ENCODE data around the gene DDX51.

The DDX51 gene

DNA sequence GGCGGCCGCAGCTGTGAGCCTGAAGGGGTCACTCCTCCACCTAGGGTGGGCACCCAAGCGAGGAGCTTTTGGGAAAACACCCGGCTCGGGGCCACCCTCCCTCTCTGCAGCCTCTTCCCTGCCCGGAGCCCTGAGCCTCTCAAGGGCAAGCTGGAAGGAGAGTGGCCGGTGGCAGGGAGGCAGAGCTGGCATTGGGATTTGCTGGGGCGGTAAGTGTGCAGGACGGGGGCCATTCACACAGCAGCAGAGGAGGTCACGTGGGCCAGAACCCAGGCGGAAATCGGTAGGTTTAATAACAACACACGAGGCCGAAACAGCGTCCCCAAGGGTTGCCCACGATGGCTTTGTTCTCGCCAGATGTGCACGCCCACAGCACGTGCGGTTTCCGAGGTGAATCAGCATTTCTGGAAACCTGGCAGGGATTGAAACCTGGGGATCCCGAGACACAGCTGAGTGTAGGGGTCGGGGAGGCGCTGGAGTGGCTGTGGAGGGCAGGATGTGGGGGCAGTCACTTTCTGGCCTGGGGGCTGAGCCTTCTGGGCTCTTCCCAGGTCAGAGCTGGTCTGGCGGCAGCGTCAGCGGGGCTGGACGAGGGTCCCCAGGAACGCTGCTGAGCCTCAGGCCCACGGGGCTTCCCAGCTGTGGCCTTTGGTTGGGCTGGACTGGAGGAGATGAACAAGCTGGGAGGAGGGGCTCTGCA is 23.6 kb upstream of the DDX51 start:
- DNase-seq (ENCODE audit: low read depth, low spot score), result no peak

- DNase-seq (ENCODE audit: low read depth, low spot score), result no peak
Observed at GRCh38 chr12:132166801-132167591, 22.9 kb upstream of the DDX51 start.

DNA sequence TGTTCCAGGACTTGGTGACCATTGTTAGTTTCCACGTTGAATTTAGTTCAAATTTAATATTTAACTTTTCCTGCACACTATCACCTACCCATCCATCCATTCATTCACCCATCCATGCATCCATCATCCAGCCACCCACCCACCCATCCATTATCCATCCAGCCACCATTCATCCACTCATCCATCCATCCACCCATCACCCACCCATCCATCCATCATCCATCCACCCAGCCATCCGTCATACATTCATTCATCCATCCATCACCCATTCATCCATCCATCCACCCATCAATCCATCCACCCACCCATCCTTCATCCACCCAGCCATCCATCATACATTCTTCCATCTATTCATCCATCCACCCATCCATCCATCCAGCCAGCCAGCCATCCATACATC is 22.0 kb upstream of the DDX51 start:
- DNase-seq (ENCODE audit: low read depth, low spot score), result no peak

DNA sequence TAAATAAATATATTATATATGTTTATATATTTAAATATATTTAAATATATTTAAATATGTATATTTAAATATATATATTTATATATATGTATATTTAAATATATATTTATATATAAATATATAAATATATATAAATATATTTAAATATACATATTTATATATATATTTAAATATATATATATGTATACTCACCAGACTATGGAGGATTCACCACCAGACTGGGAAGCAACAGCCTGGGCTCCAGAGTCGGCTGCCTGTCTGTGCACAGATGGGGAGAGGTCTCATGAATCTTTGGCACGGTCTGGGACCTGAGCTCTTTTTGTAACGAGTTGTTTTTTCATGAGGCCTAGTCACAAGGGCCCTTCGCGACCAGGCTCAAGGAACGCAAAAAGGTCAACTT is 21.5 kb upstream of the DDX51 start:
- no peak for DNase-seq (ENCODE audit: low read depth, low spot score)

DNA sequence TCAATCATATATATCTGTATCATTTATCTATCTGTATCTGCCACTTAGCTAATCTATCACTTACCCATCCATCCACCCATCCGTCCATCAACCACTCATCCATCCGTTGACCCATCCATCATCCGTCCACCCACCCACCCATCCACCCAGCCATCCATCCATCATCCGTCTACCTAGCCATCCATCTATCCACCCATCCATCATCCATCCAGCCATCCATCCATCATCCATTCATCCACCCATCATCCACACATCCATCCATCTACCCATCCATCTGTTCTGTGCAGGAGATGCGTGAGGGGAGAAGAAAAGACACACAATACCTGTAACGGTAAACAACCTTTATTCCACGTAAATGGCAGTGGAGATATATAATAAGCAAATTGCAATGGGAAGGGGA is 20.3 kb upstream of the DDX51 start:
- no peak for DNase-seq (ENCODE audit: low read depth, low spot score)

- no peak for DNase-seq (ENCODE audit: low read depth, low spot score)
Observed at GRCh38 chr12:132163911-132164288, 19.8 kb upstream of the DDX51 start.

- DNase-seq (ENCODE audit: low read depth, low spot score), result no peak
Observed at GRCh38 chr12:132163041-132163910, 19.2 kb upstream of the DDX51 start.

GRCh38 chr12:132162508-132163031 is 18.5 kb upstream of the DDX51 start:
- DNase-seq (ENCODE audit: low read depth, low spot score), result no peak

DNA sequence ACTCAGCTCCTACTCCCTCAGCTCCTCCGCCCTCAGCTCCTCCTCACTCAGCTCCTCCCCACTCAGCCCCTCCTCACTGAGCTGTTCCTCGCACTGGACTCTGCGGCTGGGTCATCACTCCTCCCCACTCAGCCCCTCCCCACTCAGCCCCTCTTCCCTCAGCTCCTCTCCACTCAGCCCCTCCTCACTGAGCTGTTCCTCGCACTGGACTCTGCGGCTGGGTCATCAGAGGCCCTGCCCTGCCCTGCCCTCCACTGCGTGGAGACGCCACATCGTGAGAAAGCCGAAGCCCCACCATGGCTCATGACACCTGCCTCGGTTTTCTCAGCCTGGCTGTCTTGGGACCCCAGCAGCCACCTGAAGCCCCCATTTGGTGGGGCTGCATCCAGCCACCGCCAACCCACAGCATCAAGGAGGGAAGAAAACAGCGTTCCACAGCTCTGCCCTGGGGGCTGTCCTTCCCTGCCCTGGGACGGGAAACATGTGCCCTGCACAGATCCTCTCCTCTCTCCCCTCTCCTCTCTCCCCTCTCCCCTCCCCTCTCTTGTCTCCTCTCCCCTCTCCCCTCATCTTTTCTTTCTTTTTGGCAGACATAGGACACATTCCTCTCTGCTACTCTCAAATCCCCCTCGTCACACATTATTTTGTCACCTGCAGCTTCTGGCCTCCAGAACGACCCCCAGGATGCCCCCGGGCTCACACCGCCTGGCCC is 17.8 kb upstream of the DDX51 start:
- DNase-seq (ENCODE audit: low read depth, low spot score), result no peak

- no peak for DNase-seq (ENCODE audit: low read depth, low spot score)
Observed at GRCh38 chr12:132161036-132161781, 17.1 kb upstream of the DDX51 start.

GRCh38 chr12:132160601-132161035 is 16.5 kb upstream of the DDX51 start:
- DNase-seq (ENCODE audit: low read depth, low spot score), result no peak

- DNase-seq (ENCODE audit: low read depth, low spot score), result no peak
Observed at GRCh38 chr12:132160016-132160415, 15.9 kb upstream of the DDX51 start.

GRCh38 chr12:132159555-132160003 is 15.5 kb upstream of the DDX51 start:
- DNase-seq (ENCODE audit: low read depth, low spot score), result no peak

GRCh38 chr12:132158677-132159554 is 14.8 kb upstream of the DDX51 start:
- no peak for DNase-seq (ENCODE audit: low read depth, low spot score)

DNA sequence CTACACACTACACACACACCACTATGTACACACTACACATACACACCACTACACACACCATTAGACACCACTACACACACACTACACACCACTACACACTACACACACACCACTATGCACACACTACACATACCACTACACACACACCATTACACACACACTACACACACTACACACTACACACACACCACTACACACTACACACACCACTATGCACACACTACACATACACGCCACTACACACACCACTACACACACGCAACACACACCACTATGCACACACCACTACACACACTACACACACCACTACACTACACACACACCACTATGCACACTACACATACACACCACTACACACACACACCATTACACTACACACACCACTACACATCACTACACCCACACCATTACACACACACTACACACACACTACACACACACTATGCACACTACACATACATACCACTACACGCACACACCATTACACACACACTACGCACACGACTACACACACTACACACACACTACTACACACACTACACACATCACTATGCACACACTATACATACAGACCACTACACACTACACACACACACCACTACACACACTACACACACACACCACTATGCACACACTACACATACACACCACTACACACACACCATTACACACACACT is 13.8 kb upstream of the DDX51 start:
- no peak for DNase-seq (ENCODE audit: low read depth, low spot score)

DNA sequence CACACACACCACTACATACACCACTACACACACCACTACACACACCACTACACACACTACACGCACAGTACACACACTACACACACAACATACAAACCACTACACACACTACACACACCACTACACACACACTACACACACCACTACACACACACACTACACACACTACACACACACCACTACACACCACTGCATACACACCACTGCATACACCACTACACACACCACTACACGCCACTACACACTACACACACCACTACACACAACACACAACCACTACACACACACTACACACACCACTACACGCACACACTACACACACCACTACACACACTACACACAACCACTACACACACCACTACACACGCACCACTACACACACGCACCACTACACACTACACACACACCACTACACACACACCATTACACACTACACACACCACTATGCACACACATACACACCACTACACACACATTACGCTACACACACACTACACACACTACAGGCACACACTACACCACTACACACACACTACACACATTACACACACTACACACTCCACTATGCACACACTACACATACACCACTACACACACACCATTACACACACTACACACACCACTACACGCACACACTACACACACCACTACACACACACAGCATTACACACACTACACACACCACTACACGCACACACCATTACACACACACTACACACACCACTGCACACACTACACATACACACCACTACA is 12.6 kb upstream of the DDX51 start:
- no peak for DNase-seq (ENCODE audit: low read depth, low spot score)

DNA sequence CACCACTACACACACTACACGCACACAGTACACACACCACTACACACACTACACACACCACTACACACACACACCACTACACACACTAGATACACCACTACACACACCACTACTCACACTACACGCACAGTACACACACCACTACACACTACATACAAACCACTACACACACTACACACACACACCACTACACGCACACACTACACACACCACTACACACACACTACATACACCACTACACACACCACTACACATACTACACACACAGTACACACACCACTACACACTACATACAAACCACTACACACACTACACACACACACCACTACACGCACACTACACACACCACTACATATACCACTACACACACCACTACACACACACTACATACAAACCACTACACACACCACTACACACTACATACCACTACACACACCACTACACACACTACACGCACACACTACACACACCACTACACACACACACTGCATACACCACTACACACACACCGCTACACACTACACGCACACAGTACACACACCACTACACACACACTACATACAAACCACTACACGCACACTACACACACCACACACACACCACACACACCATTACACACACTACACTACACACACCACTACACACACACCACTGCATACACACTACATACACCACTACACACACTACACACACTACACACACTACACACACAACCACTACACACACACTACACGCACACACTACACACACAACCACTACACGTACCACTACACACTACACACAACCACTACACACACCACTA is 11.9 kb upstream of the DDX51 start:
- DNase-seq (ENCODE audit: low read depth, low spot score), result no peak
